DMS53 treated with DMSO at 0.1 percent for 48 hours (cell line): ENCODE results near the gene DENND11.
"Not testable (repeated sequence)": the region's sequence is repeated elsewhere in the genome, so short reads cannot be mapped to it uniquely, and the experiment has no call there.

Experiments used
- DNase-seq: peaks from one replicate; lab custom pipeline; 2025; ENCODE audit not compliant: unreplicated experiment; lab: John Stamatoyannopoulos, UW

Gene DENND11

DNA sequence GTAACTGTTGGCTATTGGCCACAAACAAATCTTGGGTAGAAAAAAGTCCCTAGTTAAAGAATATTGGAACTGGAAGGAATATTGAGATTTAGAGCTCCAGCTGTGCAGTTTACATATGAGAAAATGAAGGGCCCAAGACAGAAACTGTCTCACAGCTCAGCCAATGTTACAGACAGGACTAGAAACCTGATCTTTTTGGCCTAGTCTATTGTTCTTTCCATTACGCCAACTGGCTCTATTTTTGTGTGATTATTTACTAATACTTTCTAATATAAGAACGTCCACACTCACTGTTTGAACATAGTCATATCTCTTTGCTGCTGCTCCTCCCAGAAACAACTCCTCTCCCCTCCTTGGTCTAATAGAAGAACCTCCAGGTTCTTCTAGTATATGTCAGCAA lies 7.4 kb upstream of the DENND11 start:
- DNase-seq: no peak

DNA sequence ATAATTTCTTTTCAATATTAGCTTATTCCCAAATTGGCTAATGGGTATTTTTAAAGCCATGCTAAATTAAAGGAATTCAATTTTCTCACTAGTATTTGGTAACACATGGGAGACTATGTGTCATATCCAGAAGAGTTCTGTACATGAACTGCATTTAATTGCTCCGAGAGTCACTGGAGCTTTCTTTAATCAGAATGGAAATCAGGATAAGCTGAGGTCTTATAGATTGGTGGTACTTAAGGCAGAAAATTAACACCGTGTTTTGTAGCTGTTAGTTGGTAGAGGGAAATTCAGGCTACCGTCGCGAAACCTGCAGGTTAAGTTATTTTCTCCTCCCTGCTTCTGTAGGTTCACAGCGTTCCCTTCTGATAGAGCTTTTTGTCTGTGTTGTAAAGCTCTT lies 6.4 kb upstream of the DENND11 start, which contains the start of gene WEE2:
TSS of gene WEE2 (plus strand) at position 3 of the 400 bp plus-strand sequence. CDS start 406 bp downstream, outside the sequence.
- DNase-seq: no peak

DNA sequence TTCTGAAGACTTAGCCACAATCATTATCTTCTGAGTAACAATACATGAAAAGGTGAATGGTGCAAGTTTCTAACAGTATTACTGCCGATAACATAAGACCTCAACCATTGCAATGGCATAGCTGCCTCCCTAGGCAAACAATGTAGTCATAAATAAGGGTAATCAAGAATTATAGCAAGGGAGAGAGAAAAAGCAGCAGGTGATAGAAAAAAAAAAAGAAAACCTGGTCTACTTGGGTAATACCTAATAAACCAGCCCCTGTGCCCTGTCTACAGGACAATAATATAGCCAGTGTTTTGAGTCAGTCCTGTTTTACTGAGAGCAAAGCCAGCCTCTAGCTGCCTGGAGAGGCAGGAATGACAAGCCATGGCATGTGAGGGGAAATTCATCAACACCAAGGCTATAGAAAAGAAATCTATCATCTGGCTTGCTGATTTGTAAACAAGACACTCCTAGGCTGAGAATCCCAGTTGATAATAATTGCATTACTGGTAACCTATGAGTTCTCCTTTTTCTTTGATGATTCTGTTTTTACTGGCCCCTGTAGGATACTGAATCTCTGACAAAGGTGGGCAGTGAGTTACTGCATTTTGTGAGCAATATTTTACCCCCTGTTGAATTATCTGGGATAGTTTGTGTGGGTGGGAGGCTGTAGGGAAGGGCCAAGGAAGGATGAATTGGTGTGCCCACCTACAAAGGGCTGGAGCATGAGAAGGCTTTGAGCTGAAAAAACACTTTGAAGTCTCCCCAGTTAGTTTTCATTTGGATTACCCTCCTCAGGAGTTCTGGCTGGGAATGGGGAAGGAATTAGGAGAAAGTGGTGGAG lies 4.5 kb upstream of the DENND11 start:
- DNase-seq: no peak

- no peak for DNase-seq
Measured at GRCh38 chr7:141704741-141705140, 2.8 kb upstream of the DENND11 start.

GRCh38 chr7:141704112-141704511 lies 2.1 kb upstream of the DENND11 start:
- no peak for DNase-seq

- DNase-seq: no peak
Measured at GRCh38 chr7:141702892-141703291, 926 bp upstream of the DENND11 start.

GRCh38 chr7:141701489-141702046 lies 398 bp downstream of the DENND11 start:
- DNase-seq: peak; percentile 22

GRCh38 chr7:141700848-141701371 lies 1.1 kb downstream of the DENND11 start:
- peak; percentile 10 for DNase-seq

GRCh38 chr7:141700296-141700847 lies 1.6 kb downstream of the DENND11 start:
- DNase-seq: no peak

GRCh38 chr7:141699860-141700259 lies 2.1 kb downstream of the DENND11 start:
- DNase-seq: no peak

DNA sequence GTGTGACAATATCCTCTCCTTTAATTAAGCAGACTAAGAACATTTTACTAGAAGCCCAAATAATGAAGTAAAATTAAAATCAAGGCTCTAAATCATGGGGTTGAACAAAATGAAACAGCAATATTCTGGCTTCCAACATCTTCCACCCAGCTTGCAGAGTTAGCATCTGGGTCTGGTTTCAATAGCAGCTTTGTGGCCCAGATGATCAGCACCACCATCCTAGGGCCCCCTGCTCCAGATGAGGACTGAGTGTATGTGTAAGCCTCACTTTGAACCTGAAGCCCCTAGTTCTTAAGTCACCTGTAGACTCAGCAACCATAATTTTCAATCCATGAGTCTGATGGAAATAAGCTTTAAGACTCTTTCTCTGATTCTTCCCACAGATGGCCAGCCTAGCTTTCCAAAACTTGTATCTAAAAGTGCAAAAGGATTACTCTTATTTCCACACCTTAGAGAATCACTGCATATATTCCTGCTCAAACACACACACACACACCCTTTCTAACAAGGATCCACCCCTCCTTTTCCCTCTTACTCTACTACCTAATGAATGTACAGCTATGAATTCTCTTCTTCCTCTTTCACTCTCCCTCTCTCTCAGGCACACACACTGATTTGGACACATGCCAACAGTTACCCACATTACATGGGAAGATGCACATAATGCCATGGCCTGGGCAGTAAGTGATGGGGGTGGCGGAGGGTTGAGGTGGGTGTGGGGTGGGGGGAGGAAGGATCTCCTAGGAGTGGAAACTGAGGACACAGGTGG lies 3.5 kb downstream of the DENND11 start:
- DNase-seq: no peak

DNA sequence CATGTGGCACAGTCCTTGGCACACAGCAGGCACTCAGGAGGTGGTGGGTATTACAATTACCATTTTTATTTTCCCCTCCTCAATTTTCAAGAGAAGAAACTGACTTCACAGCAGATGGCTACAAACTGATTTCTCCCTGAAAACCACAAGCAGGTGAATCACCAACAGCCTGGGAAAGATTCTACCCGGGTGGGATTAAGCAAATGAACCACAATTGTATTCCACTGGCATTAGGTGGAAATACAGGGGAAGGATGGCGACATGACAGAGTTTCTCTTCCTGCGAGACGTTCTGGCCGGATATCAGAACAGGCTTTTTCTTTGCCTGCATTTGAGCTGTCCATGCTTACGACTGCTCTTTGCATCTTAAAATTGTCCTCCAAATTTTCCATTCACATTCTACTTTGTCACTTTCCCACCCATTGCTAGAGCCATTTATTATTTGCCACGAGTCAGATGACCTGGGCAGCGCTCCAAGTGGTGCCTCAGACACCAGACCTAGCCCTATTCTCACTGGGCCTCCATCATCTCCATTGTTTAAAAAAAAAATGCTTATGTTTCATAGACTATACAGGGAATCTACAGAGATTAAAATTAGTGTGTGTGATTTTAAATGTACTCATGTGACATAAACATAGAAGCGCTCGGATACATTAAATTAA lies 4.6 kb downstream of the DENND11 start:
- no peak for DNase-seq

- peak; percentile 46 for DNase-seq
Measured at GRCh38 chr7:141696348-141696747, 5.6 kb downstream of the DENND11 start.

- DNase-seq: peak; percentile 94
Measured at GRCh38 chr7:141695803-141696289, 6.1 kb downstream of the DENND11 start.

DNA sequence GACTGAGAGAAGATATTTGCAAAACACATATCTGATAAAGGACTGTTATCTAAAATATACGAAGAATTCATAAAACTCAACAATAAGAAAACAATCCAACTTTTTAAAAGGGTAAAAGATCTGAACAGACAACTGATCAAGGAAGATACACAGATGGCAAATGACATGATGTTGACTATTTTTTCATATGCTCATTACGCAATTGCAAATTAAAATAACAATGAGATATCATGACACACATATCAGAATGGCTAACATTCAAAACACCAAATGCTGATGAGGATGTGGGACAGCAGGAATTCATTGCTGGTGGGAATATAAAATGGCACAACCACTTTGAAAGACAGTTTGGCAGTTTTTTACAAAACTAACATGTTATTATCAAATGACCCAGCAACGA lies 8.9 kb downstream of the DENND11 start:
- DNase-seq: no peak

DNA sequence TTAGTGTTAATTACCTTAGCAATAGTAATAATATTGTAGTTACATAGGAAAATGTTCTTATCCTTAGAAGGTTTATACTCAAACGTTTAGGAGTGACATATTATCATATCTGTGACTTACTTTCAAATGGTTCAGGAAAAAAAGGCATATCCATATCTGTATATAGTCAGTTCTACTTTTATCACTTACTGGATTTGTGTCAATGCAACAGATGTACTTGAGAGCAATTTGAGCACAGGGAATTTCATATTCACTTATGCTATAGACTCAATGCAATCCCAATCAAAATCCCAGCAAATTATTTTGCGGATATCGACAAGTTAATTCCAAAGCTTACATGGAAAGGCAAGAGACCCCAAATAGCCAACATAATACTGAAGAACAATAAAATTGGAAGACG lies 10.0 kb downstream of the DENND11 start:
- DNase-seq: no peak

DNA sequence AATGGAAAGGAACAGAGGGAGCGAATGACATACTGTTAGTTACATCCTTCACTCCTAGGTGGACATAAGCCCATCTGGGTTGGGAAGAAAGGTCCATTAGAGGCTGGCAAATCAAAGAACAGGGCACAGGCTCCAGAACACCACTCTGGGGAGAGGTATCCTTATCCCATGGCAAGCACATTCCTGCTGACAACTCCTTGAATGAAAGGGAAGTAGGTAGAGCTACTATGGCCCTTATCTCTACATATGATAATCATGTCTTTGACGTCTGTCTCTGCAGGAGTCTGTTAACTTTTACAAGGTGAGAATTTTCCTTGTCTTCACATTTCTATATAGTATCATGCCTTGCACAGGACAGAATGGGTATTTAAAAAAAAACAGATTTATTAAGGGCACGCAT lies 10.4 kb downstream of the DENND11 start:
- DNase-seq: no peak

- DNase-seq: not testable (repeated sequence)
Measured at GRCh38 chr7:141689072-141689825, 12.7 kb downstream of the DENND11 start.

DNA sequence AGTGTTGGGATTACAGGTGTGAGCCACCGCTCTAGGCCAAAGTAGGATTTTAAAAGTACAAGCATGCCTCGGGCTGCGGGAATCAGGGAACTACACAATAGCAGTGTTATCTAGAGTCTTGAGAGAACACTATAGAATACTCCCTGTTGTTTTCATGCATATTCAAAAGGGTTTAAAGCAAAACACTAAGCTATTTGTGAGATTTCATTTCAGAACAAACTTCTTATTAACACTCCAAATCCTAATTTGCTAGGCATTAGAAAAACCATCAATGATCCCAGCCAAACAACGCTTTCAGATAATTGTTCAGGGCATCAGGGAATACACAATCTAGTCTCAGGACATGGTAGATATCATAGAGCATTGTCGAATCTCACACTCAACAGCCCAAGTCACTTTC lies 13.9 kb downstream of the DENND11 start:
- DNase-seq: no peak

DNA sequence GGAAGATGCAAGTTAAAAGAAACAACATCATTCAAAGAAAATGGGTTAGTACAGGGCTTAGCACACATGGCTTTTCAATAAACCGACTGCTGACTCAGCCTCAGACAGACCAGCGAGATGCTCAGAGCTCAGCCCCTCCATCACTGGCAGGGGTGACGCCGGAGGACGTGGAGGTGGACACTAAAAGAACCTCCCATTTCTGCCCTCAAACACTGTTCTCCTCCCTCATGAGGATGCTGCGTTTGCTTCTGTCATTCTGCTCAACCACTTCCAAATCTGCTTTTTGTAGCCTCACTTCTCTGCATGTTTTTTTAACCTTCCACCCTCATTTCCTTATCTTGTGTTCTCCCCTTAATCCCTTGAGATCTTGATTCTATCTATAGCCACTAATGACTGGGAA lies 15.3 kb downstream of the DENND11 start:
- DNase-seq: no peak
